Nephron (organoid): ENCODE measurements around the gene TSSK2.

Source experiments
- H3K27ac Mint-ChIP-seq, 3 experiments: 2 replicates each; pipeline ENCODE4 v1.8.0; 2020; ENCODE audit warnings: mixed read lengths in 3 of 3, mild to moderate bottlenecking in 2 of 3, moderate library complexity in 1 of 3
- H3K27me3 Mint-ChIP-seq: 2 replicates; pipeline ENCODE4 v1.8.0; 2021; ENCODE audit warnings: low read depth, mild to moderate bottlenecking, moderate library complexity, mixed read lengths
- H3K36me3 Mint-ChIP-seq: 2 replicates; pipeline ENCODE4 v1.8.0; 2020; ENCODE audit warnings: low read depth, mixed read lengths
- H3K4me1 Mint-ChIP-seq: 2 replicates; pipeline ENCODE4 v1.8.0; 2020; ENCODE audit warnings: mixed read lengths
- H3K4me3 Mint-ChIP-seq, 3 experiments: 2 replicates each; pipeline ENCODE4 v1.8.0; 2020; ENCODE audit warnings: mild to moderate bottlenecking in 3 of 3, mixed read lengths in 3 of 3, moderate library complexity in 2 of 3
- H3K9me3 Mint-ChIP-seq: 2 replicates; pipeline ENCODE4 v1.8.0; 2020; ENCODE audit warnings: mixed read lengths
- TF ChIP-seq, protein P1 (sequence below), 3 experiments: fragments of 200-600 bp; sonication (generic); IDR thresholded peaks; one replicate each; pipeline ENCODE4 v1.5.0; 2021; ENCODE audit warnings: antibody characterized with exemption in 3 of 3; ENCODE audit not compliant: unreplicated experiment in 3 of 3

TSSK2 gene

DNA sequence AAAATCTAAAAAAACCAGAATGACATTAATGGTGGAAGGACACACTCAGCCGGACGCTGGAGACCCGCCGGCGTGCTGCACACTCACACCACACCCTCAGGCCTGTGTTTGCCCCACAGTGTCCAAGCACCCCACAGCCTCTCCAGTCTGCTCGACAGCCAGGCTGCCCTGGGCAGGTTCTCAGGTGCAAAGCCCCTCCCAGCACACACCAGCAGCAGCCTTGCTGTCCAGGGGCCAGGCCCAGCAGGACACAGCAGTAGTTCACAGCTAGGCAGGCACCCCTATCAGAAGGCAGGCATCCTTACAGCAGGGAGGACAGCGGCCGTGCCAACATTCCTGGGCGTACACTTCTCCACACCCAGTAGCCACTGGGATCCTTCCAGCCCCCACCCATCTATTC, 49.1 kb downstream of the TSSK2 start:
- no peaks in the 10 kb centered on the region for H3K9me3 Mint-ChIP-seq
- peaks cover 14% of the 10 kb centered on the region for H3K4me1 Mint-ChIP-seq
- H3K36me3 Mint-ChIP-seq, result no peaks in the 10 kb centered on the region
- peak overlapping the region in 2 of 3 experiments; percentile 46 to 47 for H3K4me3 Mint-ChIP-seq
- TF ChIP-seq, protein P1, sequence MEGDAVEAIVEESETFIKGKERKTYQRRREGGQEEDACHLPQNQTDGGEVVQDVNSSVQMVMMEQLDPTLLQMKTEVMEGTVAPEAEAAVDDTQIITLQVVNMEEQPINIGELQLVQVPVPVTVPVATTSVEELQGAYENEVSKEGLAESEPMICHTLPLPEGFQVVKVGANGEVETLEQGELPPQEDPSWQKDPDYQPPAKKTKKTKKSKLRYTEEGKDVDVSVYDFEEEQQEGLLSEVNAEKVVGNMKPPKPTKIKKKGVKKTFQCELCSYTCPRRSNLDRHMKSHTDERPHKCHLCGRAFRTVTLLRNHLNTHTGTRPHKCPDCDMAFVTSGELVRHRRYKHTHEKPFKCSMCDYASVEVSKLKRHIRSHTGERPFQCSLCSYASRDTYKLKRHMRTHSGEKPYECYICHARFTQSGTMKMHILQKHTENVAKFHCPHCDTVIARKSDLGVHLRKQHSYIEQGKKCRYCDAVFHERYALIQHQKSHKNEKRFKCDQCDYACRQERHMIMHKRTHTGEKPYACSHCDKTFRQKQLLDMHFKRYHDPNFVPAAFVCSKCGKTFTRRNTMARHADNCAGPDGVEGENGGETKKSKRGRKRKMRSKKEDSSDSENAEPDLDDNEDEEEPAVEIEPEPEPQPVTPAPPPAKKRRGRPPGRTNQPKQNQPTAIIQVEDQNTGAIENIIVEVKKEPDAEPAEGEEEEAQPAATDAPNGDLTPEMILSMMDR (IDR thresholded peaks at IDR 0.05; ENCODE audit: unreplicated experiment in 3 of 3), result no peak
- no peaks in the 10 kb centered on the region for H3K27me3 Mint-ChIP-seq
- H3K27ac Mint-ChIP-seq, result no peak overlapping the region

GRCh38 chr22:19180740-19181410, 49.8 kb downstream of the TSSK2 start:
- Mint-ChIP-seq H3K9me3 (no peaks in the 10 kb centered on the region), H3K36me3 (no peaks in the 10 kb centered on the region), H3K27ac (no peak overlapping the region), H3K4me1 (peaks cover 12% of the 10 kb centered on the region), H3K27me3 (no peaks in the 10 kb centered on the region), H3K4me3 (peak overlapping the region in 2 of 3 experiments; percentile 46 to 47)
- TF ChIP-seq, protein P1 (IDR thresholded peaks at IDR 0.05; ENCODE audit: unreplicated experiment in 3 of 3), result no peak

GRCh38 chr22:19181786-19182471, 50.8 kb downstream of the TSSK2 start:
- TF ChIP-seq, protein P1 (IDR thresholded peaks at IDR 0.05; ENCODE audit: unreplicated experiment in 3 of 3), result no peak
- Mint-ChIP-seq H3K36me3 (no peaks in the 10 kb centered on the region), H3K9me3 (no peaks in the 10 kb centered on the region), H3K27ac (no peak overlapping the region), H3K27me3 (no peaks in the 10 kb centered on the region), H3K4me3 (peak overlapping the region in 1 of 3 experiments; percentile 47), H3K4me1 (peaks cover 9% of the 10 kb centered on the region)
